ENCODE results near the gene OGT. TPM values are rescaled to one million over a fixed set of nuclear protein-coding genes. Genes with fewer than 3 reads are reported as not detected.

The OGT gene
- total RNA-seq, 1 donor from 2014 or later, result 138 TPM

- no peak for TF ChIP-seq CTCF (IDR thresholded peaks at IDR 0.05)
- peaks cover 2% of the 10 kb centered on the region for H3K36me3 Mint-ChIP-seq (ENCODE audit: low read depth)
- DNase-seq (ENCODE audit: low spot score), result no peak
- H3K27me3 Mint-ChIP-seq (ENCODE audit: low read depth), result no peaks in the 10 kb centered on the region
- H3K4me3 Mint-ChIP-seq (ENCODE audit: unreplicated experiment), result peak overlapping the region; percentile 10
- H3K9me3 Mint-ChIP-seq (ENCODE audit: low read depth), result peaks cover 6% of the 10 kb centered on the region
- peaks cover 70% of the 10 kb centered on the region for H3K4me1 Mint-ChIP-seq (ENCODE audit: low read depth)
- peak overlapping the region; percentile 80 for H3K27ac Mint-ChIP-seq (ENCODE audit: unreplicated experiment)
Observed at GRCh38 chrX:71541210-71542022, 8.5 kb downstream of the OGT start.

- no peak for DNase-seq (ENCODE audit: low spot score)
- H3K9me3 Mint-ChIP-seq (ENCODE audit: low read depth), result peaks cover 6% of the 10 kb centered on the region
- peaks cover 2% of the 10 kb centered on the region for H3K36me3 Mint-ChIP-seq (ENCODE audit: low read depth)
- H3K4me1 Mint-ChIP-seq (ENCODE audit: low read depth), result peaks cover 65% of the 10 kb centered on the region
- H3K27ac Mint-ChIP-seq (ENCODE audit: unreplicated experiment), result peak overlapping the region; percentile 80
- no peak overlapping the region for H3K4me3 Mint-ChIP-seq (ENCODE audit: unreplicated experiment)
- no peaks in the 10 kb centered on the region for H3K27me3 Mint-ChIP-seq (ENCODE audit: low read depth)
- no peak for TF ChIP-seq CTCF (IDR thresholded peaks at IDR 0.05)
Observed at GRCh38 chrX:71542411-71542810, 9.5 kb downstream of the OGT start.

- no peak for DNase-seq (ENCODE audit: low spot score)
Observed at GRCh38 chrX:71542825-71543224, 9.9 kb downstream of the OGT start.

GRCh38 chrX:71543316-71543715, 10.4 kb downstream of the OGT start:
- TF ChIP-seq CTCF (IDR thresholded peaks at IDR 0.05), result no peak
- H3K36me3 Mint-ChIP-seq (ENCODE audit: low read depth), result peaks cover 6% of the 10 kb centered on the region
- peak overlapping the region; percentile 80 for H3K27ac Mint-ChIP-seq (ENCODE audit: unreplicated experiment)
- H3K9me3 Mint-ChIP-seq (ENCODE audit: low read depth), result peaks cover 6% of the 10 kb centered on the region
- no peaks in the 10 kb centered on the region for H3K27me3 Mint-ChIP-seq (ENCODE audit: low read depth)
- peaks cover 60% of the 10 kb centered on the region for H3K4me1 Mint-ChIP-seq (ENCODE audit: low read depth)
- H3K4me3 Mint-ChIP-seq (ENCODE audit: unreplicated experiment), result no peak overlapping the region
- DNase-seq (ENCODE audit: low spot score), result no peak

More at GRCh38 chrX:71542825-71543224, 9.9 kb downstream of the OGT start:
- no peak overlapping the region for H3K4me3 Mint-ChIP-seq (ENCODE audit: unreplicated experiment)
- H3K36me3 Mint-ChIP-seq (ENCODE audit: low read depth), result peaks cover 2% of the 10 kb centered on the region
- H3K27me3 Mint-ChIP-seq (ENCODE audit: low read depth), result no peaks in the 10 kb centered on the region
- H3K27ac Mint-ChIP-seq (ENCODE audit: unreplicated experiment), result peak overlapping the region; percentile 80
- H3K9me3 Mint-ChIP-seq (ENCODE audit: low read depth), result peaks cover 6% of the 10 kb centered on the region
- no peak for TF ChIP-seq CTCF (IDR thresholded peaks at IDR 0.05)
- peaks cover 62% of the 10 kb centered on the region for H3K4me1 Mint-ChIP-seq (ENCODE audit: low read depth)

GRCh38 chrX:71545364-71545763, 12.5 kb downstream of the OGT start:
- peaks cover 3% of the 10 kb centered on the region for H3K9me3 Mint-ChIP-seq (ENCODE audit: low read depth)
- DNase-seq (ENCODE audit: low spot score), result no peak
- H3K36me3 Mint-ChIP-seq (ENCODE audit: low read depth), result peaks cover 9% of the 10 kb centered on the region
- peaks cover 42% of the 10 kb centered on the region for H3K4me1 Mint-ChIP-seq (ENCODE audit: low read depth)
- no peaks in the 10 kb centered on the region for H3K27me3 Mint-ChIP-seq (ENCODE audit: low read depth)
- H3K27ac Mint-ChIP-seq (ENCODE audit: unreplicated experiment), result no peak overlapping the region
- no peak for TF ChIP-seq CTCF (IDR thresholded peaks at IDR 0.05)
- H3K4me3 Mint-ChIP-seq (ENCODE audit: unreplicated experiment), result no peak overlapping the region

All from chondrocyte (in vitro differentiated cells).